HCT116 (cell line): ENCODE measurements around the gene FSTL4. TPM values are rescaled to one million over a fixed set of nuclear protein-coding genes. Genes with fewer than 3 reads are reported as not detected.

Experiments
- ATAC-seq: fragments of 200-7000 bp; cut with Tn5 transposase; 2 replicates; pipeline ENCODE4 v1.9.1; 2020; ENCODE audit warnings: mild to moderate bottlenecking, moderate library complexity
- BruUV-seq: library from RNA; stranded (reverse); fragments of 400-500 nt; replicated peaks from 2 replicates; lab custom pipeline; 2021; lab: Mats Ljungman, UMichigan
- CTCF ChIA-PET: fragments of 300-600 bp; sonication (Branson Sonifier 250); formaldehyde crosslinking; loops from one replicate; lab custom pipeline; 2021; ENCODE audit warnings: antibody characterized with exemption; lab: Charles Lee
- POLR2A ChIA-PET: fragments of 300-600, 350-600 bp; sonication (Branson Sonifier 250); formaldehyde crosslinking; loops from one replicate; lab custom pipeline; 2021; ENCODE audit warnings: antibody characterized with exemption; lab: Charles Lee
- RAD21 ChIA-PET, 2 experiments: fragments of 300-600 bp; sonication (Branson Sonifier 250); formaldehyde crosslinking; loops; one replicate each; lab custom pipeline; 2023; ENCODE audit warnings: low total read pairs in 2 of 2; ENCODE audit not compliant: uncharacterized antibody in 2 of 2, unreplicated experiment in 2 of 2, low non-redundant PET in 1 of 2; lab: Charles Lee
- DNase-seq: peaks from one replicate; pipeline ENCODE4 v3.0.0-alpha.2; 2010; ENCODE audit warnings: low read depth, low spot score
- H2AFZ ChIP-seq: fragments of 200-600 bp; shearing (Covaris generic), sonication (generic); 2 replicates; pipeline ENCODE4 v1.6.1; 2017; ENCODE audit warnings: low read depth, mixed run types, mixed read lengths, antibody characterized with exemption, low read length; ENCODE audit not compliant: poor library complexity, severe bottlenecking
- H3K27ac ChIP-seq: 2 replicates; pipeline ENCODE4 v1.5.1; 2012; ENCODE audit warnings: low read depth, low read length
- H3K27me3 ChIP-seq: fragments of 200-600 bp; sonication (generic); 2 replicates; pipeline ENCODE4 v1.6.1; 2016; ENCODE audit warnings: mixed run types, low read length, mixed read lengths; ENCODE audit not compliant: insufficient read depth
- H3K36me3 ChIP-seq, 2 experiments: fragments of 200-500 bp in 1 of 2; fragments of 200-600 bp in 1 of 2; sonication (Bioruptor generic) in 1 of 2; sonication (generic) in 1 of 2; 2 replicates each; pipeline versions ENCODE4 v1.5.1 to v1.6.1; 2014 to 2016; ENCODE audit warnings: low read length in 2 of 2, inconsistent platforms in 1 of 2, mixed read lengths in 1 of 2, mixed run types in 1 of 2; ENCODE audit not compliant: insufficient read depth in 2 of 2, control insufficient read depth in 1 of 2
- H3K4me1 ChIP-seq, 2 experiments: fragments of 200-600 bp in 1 of 2; sonication (generic) in 1 of 2; 2 replicates each; pipeline versions ENCODE4 v1.5.1 to v1.6.1; 2012 to 2017; ENCODE audit warnings: low read length in 2 of 2, inconsistent platforms in 1 of 2, mild to moderate bottlenecking in 1 of 2, mixed read lengths in 1 of 2, mixed run types in 1 of 2, moderate library complexity in 1 of 2; ENCODE audit not compliant: insufficient read depth in 2 of 2, control insufficient read depth in 1 of 2
- H3K4me2 ChIP-seq: fragments of 200-600 bp; sonication (generic); 2 replicates; pipeline ENCODE4 v1.6.1; 2017; ENCODE audit warnings: mixed run types, low read length, mixed read lengths
- H3K4me3 ChIP-seq, 2 experiments: fragments of 200-600 bp in 1 of 2; sonication (generic) in 1 of 2; replicated peaks in 1 of 2; 2 replicates each; pipeline ENCODE4 v1.5.1; 2011 to 2016; ENCODE audit warnings: low read length in 2 of 2, control low read depth in 1 of 2, low read depth in 1 of 2, mild to moderate bottlenecking in 1 of 2, mixed read lengths in 1 of 2, mixed run types in 1 of 2
- H3K79me2 ChIP-seq: fragments of 200-600 bp; sonication (generic); 2 replicates; pipeline ENCODE4 v1.6.1; 2017; ENCODE audit warnings: mild to moderate bottlenecking, mixed run types, low read length, moderate library complexity, mixed read lengths; ENCODE audit not compliant: insufficient read depth
- H3K9ac ChIP-seq: fragments of 200-600 bp; sonication (generic); 2 replicates; pipeline ENCODE4 v1.6.1; 2016; ENCODE audit warnings: low read length, mixed read lengths
- H3K9me2 ChIP-seq: fragments of 200-600 bp; sonication (generic), shearing (Covaris generic); 2 replicates; pipeline ENCODE4 v1.6.1; 2017; ENCODE audit warnings: mixed run types, mild to moderate bottlenecking, moderate library complexity; ENCODE audit not compliant: insufficient read depth
- H3K9me3 ChIP-seq, 2 experiments: fragments of 200-500 bp in 1 of 2; fragments of 200-600 bp in 1 of 2; sonication (Bioruptor generic) in 1 of 2; sonication (generic) in 1 of 2; 2 replicates each; pipeline ENCODE4 v1.6.1; 2014 to 2017; ENCODE audit warnings: low read length in 2 of 2, mixed read lengths in 2 of 2, inconsistent platforms in 1 of 2, low read depth in 1 of 2, mild to moderate bottlenecking in 1 of 2, mixed run types in 1 of 2, moderate library complexity in 1 of 2; ENCODE audit not compliant: control insufficient read depth in 1 of 2, insufficient read depth in 1 of 2
- H4K20me1 ChIP-seq: fragments of 200-600 bp; sonication (generic), shearing (Covaris generic); 2 replicates; pipeline ENCODE4 v1.6.1; 2017; ENCODE audit warnings: mixed run types, mild to moderate bottlenecking, moderate library complexity; ENCODE audit not compliant: insufficient read depth
- SRF ChIP-seq: IDR thresholded peaks from 2 replicates; pipeline ENCODE4 v1.6.1; 2012; ENCODE audit warnings: low read depth
- intact Hi-C: fragments of 100-400 bp; cut with micrococcal nuclease; formaldehyde crosslinking; loops from 2 replicates; pipeline ENCODE4 v1.10.0; 2022
- total RNA-seq: library from RNA; stranded (reverse); gene quantifications from one replicate; pipeline ENCODE4 v1.2.1, GENCODE V29; 2021; ENCODE audit not compliant: unreplicated experiment
- TF ChIP-seq, protein P1 (sequence below): IDR thresholded peaks from 2 replicates; pipeline ENCODE4 v1.6.1; 2011; ENCODE audit warnings: mild to moderate bottlenecking, low read length, moderate library complexity; ENCODE audit not compliant: insufficient replicate concordance; ENCODE audit errors: extremely low read depth
- TF ChIP-seq, protein P2 (sequence below), 3 experiments: fragments of 200-600 bp in 1 of 3; sonication (generic) in 1 of 3; IDR thresholded peaks in 2 of 3; conservative IDR thresholded peaks in 1 of 3; 2 replicates each; pipeline ENCODE4 v1.5.1; 2012 to 2017; ENCODE audit warnings: low read depth in 2 of 3, low read length in 2 of 3, antibody characterized with exemption in 1 of 3, borderline replicate concordance in 1 of 3, control low read depth in 1 of 3, mild to moderate bottlenecking in 1 of 3, mixed read lengths in 1 of 3, mixed run types in 1 of 3, moderate library complexity in 1 of 3; ENCODE audit not compliant: insufficient read depth in 1 of 3

FSTL4 gene
- total RNA-seq, 1 experiment from 2014 or later, result 0.37 TPM

DNA sequence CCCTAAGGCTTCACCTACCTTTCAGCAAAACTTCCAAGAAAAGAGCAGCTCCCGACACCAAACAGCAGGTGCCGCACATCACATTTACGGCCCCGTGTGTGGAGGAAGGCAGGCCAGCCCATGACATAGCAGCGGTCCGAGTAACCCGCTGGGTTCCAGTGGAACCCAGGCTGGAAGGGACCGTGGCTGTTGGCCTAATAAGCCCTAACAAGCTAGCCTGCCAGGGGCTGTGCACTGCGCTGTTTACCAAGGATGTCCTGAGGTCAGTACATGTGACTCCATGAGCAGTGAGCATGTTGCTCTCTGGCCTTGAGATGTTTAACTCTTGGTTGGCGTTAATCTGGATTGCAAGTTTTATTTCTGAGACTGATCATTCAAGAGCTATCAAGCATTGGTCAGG lies 131.5 kb downstream of the FSTL4 start:
- POLR2A ChIA-PET, result no interaction called here
- no TSS peak for BruUV-seq

More for the DNA sequence above, 131.5 kb downstream of the FSTL4 start:
- no peak overlapping the region for H3K27ac ChIP-seq
- no peak overlapping the region for H3K9ac ChIP-seq
- H3K27me3 ChIP-seq, result peaks cover 40% of the 10 kb centered on the region
- no peak overlapping the region for H2AFZ ChIP-seq
- no peak overlapping the region for H3K4me3 ChIP-seq
- ChIA-PET CTCF (interaction anchor here (0.9 kb wide), 1 partner anchor 20 kb away, joined by 3 read pairs; no protein-coding TSS in a partner anchor), RAD21 (no interaction called here)
- intact Hi-C loops, result no loop called here
- H3K36me3 ChIP-seq, result no peaks in the 10 kb centered on the region
- H3K4me1 ChIP-seq, result no peaks in the 10 kb centered on the region
- TF ChIP-seq SRF, result no peak
- TF ChIP-seq, protein P1, sequence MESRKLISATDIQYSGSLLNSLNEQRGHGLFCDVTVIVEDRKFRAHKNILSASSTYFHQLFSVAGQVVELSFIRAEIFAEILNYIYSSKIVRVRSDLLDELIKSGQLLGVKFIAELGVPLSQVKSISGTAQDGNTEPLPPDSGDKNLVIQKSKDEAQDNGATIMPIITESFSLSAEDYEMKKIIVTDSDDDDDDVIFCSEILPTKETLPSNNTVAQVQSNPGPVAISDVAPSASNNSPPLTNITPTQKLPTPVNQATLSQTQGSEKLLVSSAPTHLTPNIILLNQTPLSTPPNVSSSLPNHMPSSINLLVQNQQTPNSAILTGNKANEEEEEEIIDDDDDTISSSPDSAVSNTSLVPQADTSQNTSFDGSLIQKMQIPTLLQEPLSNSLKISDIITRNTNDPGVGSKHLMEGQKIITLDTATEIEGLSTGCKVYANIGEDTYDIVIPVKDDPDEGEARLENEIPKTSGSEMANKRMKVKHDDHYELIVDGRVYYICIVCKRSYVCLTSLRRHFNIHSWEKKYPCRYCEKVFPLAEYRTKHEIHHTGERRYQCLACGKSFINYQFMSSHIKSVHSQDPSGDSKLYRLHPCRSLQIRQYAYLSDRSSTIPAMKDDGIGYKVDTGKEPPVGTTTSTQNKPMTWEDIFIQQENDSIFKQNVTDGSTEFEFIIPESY, result no peak
- TF ChIP-seq, protein P2, sequence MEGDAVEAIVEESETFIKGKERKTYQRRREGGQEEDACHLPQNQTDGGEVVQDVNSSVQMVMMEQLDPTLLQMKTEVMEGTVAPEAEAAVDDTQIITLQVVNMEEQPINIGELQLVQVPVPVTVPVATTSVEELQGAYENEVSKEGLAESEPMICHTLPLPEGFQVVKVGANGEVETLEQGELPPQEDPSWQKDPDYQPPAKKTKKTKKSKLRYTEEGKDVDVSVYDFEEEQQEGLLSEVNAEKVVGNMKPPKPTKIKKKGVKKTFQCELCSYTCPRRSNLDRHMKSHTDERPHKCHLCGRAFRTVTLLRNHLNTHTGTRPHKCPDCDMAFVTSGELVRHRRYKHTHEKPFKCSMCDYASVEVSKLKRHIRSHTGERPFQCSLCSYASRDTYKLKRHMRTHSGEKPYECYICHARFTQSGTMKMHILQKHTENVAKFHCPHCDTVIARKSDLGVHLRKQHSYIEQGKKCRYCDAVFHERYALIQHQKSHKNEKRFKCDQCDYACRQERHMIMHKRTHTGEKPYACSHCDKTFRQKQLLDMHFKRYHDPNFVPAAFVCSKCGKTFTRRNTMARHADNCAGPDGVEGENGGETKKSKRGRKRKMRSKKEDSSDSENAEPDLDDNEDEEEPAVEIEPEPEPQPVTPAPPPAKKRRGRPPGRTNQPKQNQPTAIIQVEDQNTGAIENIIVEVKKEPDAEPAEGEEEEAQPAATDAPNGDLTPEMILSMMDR (IDR thresholded peaks at IDR 0.05 in 2 of 3, conservative IDR thresholded peaks at IDR 0.05 in 1 of 3; ENCODE audit: borderline replicate concordance in 1 of 3, insufficient read depth in 1 of 3, low read depth in 2 of 3, low read length in 2 of 3), result no peak
- H4K20me1 ChIP-seq, result no peaks in the 10 kb centered on the region
- H3K79me2 ChIP-seq, result no peaks in the 10 kb centered on the region
- no peak overlapping the region for H3K4me2 ChIP-seq
- H3K9me2 ChIP-seq, result no peaks in the 10 kb centered on the region
- ATAC-seq (no peak), DNase-seq (no peak)
- H3K9me3 ChIP-seq, result no peaks in the 10 kb centered on the region
